ENCODE measurements around the gene PTPRN2.
"Not testable (repeated sequence)": the region's sequence is repeated elsewhere in the genome, so short reads cannot be mapped to it uniquely, and the experiment has no call there.

The PTPRN2 gene

DNA sequence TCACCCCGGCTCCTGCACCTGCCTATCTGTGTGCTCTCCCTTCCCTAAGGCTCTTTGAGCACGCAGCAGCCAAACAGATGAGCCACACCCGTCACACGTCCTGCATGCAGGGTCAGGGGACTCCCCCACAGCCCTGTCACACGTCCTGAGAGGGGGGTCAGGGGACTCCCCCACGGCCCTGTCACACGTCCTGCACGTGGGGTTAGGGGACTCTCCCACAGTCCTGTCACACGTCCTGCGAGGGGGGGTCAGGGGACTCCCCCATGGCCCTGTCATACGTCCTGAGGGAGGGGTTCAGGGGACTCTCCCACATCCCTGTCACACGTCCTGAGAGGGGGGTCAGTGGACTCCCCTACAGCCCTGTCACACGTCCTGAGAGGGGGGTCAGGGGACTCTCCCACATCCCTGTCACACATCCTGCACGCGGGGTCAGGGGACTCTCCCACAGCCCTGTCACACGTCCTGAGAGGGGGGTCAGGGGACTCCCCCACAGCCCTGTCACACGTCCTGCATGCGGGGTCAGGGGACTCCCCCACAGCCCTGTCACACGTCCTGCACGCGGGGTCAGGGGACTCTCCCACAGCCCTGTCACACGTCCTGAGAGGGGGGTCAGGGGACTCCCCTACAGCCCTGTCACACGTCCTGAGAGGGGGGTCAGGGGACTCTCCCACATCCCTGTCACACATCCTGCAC lies 211.3 kb downstream of the PTPRN2 start:
- not testable (repeated sequence) for H3K36me3 ChIP-seq (ENCODE audit: control insufficient read depth in 2 of 2, insufficient read depth in 2 of 2, low read length in 2 of 2); H3K4me3 ChIP-seq (ENCODE audit: low read length in 2 of 2); H3K27ac ChIP-seq (ENCODE audit: low read depth in 2 of 2, low read length in 2 of 2); H3K4me1 ChIP-seq (ENCODE audit: control insufficient read depth in 2 of 2, insufficient read depth in 2 of 2, low read length in 2 of 2); H3K27me3 ChIP-seq (ENCODE audit: control insufficient read depth in 2 of 2, insufficient read depth in 2 of 2, low read length in 2 of 2); H3K9me3 ChIP-seq (ENCODE audit: control insufficient read depth in 2 of 2, low read length in 2 of 2); H3K9ac ChIP-seq (ENCODE audit: low read depth in 1 of 2, low read length in 2 of 2)

- no peak overlapping the region for H3K27ac ChIP-seq (ENCODE audit: low read depth in 2 of 2, low read length in 2 of 2)
- no peaks in the 10 kb centered on the region for H3K9me3 ChIP-seq (ENCODE audit: control insufficient read depth in 2 of 2, low read length in 2 of 2)
- no peak overlapping the region for H3K4me3 ChIP-seq (ENCODE audit: low read length in 2 of 2)
- H3K4me1 ChIP-seq (ENCODE audit: control insufficient read depth in 2 of 2, insufficient read depth in 2 of 2, low read length in 2 of 2) = peaks cover 0 to 7% of the 10 kb centered on the region in 2 donors
- no peaks in the 10 kb centered on the region for H3K36me3 ChIP-seq (ENCODE audit: control insufficient read depth in 2 of 2, insufficient read depth in 2 of 2, low read length in 2 of 2)
- H3K9ac ChIP-seq (ENCODE audit: low read depth in 1 of 2, low read length in 2 of 2) = no peak overlapping the region
- H3K27me3 ChIP-seq (ENCODE audit: control insufficient read depth in 2 of 2, insufficient read depth in 2 of 2, low read length in 2 of 2) = peaks cover 0 to 3% of the 10 kb centered on the region in 2 donors
These were observed 212.6 kb downstream of the PTPRN2 start for GRCh38 chr7:158375034-158375433.

DNA sequence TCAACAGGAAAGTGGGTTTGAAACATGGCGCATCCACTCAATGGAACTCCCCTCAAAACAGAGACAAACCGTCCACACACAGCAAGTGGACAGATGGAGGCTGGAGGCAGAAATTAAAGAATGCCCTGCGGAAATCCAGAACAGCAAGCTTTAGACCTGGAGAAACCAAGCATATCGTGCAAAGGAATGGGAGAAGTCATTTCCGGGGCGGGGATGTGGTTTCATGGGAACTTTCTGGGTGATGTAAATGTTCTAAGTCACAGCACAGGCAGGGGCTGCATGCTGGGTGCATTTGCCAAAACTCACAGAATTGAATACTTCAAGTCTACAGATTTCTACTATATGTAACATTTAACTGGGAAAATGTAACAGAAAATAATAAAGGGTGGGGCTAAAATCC lies 213.0 kb downstream of the PTPRN2 start:
- Histone ChIP-seq H3K27ac (ENCODE audit: low read depth in 2 of 2, low read length in 2 of 2) (no peak overlapping the region), H3K9me3 (ENCODE audit: control insufficient read depth in 2 of 2, low read length in 2 of 2) (no peaks in the 10 kb centered on the region), H3K4me1 (ENCODE audit: control insufficient read depth in 2 of 2, insufficient read depth in 2 of 2, low read length in 2 of 2) (peaks cover 0 to 7% of the 10 kb centered on the region in 2 donors), H3K36me3 (ENCODE audit: control insufficient read depth in 2 of 2, insufficient read depth in 2 of 2, low read length in 2 of 2) (no peaks in the 10 kb centered on the region), H3K4me3 (ENCODE audit: low read length in 2 of 2) (no peak overlapping the region), H3K27me3 (ENCODE audit: control insufficient read depth in 2 of 2, insufficient read depth in 2 of 2, low read length in 2 of 2) (peaks cover 0 to 3% of the 10 kb centered on the region in 2 donors), H3K9ac (ENCODE audit: low read depth in 1 of 2, low read length in 2 of 2) (no peak overlapping the region)

- H3K36me3 ChIP-seq (ENCODE audit: control insufficient read depth in 2 of 2, insufficient read depth in 2 of 2, low read length in 2 of 2) = no peaks in the 10 kb centered on the region
- H3K4me3 ChIP-seq (ENCODE audit: low read length in 2 of 2) = no peak overlapping the region
- H3K9me3 ChIP-seq (ENCODE audit: control insufficient read depth in 2 of 2, low read length in 2 of 2) = no peaks in the 10 kb centered on the region
- peaks cover 0 to 7% of the 10 kb centered on the region in 2 donors for H3K4me1 ChIP-seq (ENCODE audit: control insufficient read depth in 2 of 2, insufficient read depth in 2 of 2, low read length in 2 of 2)
- no peak overlapping the region for H3K9ac ChIP-seq (ENCODE audit: low read depth in 1 of 2, low read length in 2 of 2)
- peaks cover 0 to 3% of the 10 kb centered on the region in 2 donors for H3K27me3 ChIP-seq (ENCODE audit: control insufficient read depth in 2 of 2, insufficient read depth in 2 of 2, low read length in 2 of 2)
- no peak overlapping the region for H3K27ac ChIP-seq (ENCODE audit: low read depth in 2 of 2, low read length in 2 of 2)
These were observed 213.5 kb downstream of the PTPRN2 start for GRCh38 chr7:158374146-158374545.

DNA sequence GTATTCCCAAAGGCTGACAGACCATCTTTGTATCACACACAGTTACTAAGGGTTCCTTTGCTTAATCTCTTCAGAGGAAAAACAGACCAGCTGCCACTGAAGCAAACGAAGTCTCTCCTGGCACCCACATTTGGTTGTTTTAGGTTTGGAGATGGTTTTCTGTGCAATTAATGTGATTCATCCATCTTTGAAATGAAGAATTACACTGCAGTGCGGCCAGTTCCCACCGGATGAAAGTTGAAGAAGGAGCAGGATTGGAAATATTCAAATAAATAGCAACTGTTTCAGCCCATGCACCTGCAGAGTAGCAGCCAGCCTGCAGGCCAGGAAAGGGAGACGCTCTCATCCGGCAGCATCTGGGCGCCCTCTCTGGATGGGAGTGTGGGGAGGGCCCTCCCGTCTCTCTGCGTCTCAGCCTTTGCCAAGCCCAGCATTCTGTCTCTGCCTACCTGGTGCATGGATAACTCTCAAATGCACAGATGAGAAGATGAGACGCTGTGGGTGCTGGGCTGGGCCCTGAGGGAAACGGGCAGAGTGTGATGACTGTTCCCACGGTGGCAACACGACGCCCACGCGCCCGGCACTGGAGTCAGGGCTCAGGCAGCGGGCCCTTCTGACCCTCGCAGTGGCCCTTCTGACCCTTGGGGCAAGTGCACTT lies 214.0 kb downstream of the PTPRN2 start:
- H3K27ac ChIP-seq (ENCODE audit: low read depth in 2 of 2, low read length in 2 of 2) = no peak overlapping the region
- H3K27me3 ChIP-seq (ENCODE audit: control insufficient read depth in 2 of 2, insufficient read depth in 2 of 2, low read length in 2 of 2) = peaks cover 0 to 3% of the 10 kb centered on the region in 2 donors

GRCh38 chr7:158372400-158373342 lies 215.0 kb downstream of the PTPRN2 start:
- H3K4me1 ChIP-seq (ENCODE audit: control insufficient read depth in 2 of 2, insufficient read depth in 2 of 2, low read length in 2 of 2) = peaks cover 0 to 6% of the 10 kb centered on the region in 2 donors
- H3K4me3 ChIP-seq (ENCODE audit: low read length in 2 of 2) = no peak overlapping the region
- H3K9ac ChIP-seq (ENCODE audit: low read depth in 1 of 2, low read length in 2 of 2) = no peak overlapping the region
- H3K27me3 ChIP-seq (ENCODE audit: control insufficient read depth in 2 of 2, insufficient read depth in 2 of 2, low read length in 2 of 2) = peaks cover 0 to 2% of the 10 kb centered on the region in 2 donors
- H3K27ac ChIP-seq (ENCODE audit: low read depth in 2 of 2, low read length in 2 of 2) = no peak overlapping the region
- H3K36me3 ChIP-seq (ENCODE audit: control insufficient read depth in 2 of 2, insufficient read depth in 2 of 2, low read length in 2 of 2) = no peaks in the 10 kb centered on the region
- no peaks in the 10 kb centered on the region for H3K9me3 ChIP-seq (ENCODE audit: control insufficient read depth in 2 of 2, low read length in 2 of 2)

More for the DNA sequence above, 214.0 kb downstream of the PTPRN2 start:
- no peaks in the 10 kb centered on the region for H3K9me3 ChIP-seq (ENCODE audit: control insufficient read depth in 2 of 2, low read length in 2 of 2)
- no peaks in the 10 kb centered on the region for H3K36me3 ChIP-seq (ENCODE audit: control insufficient read depth in 2 of 2, insufficient read depth in 2 of 2, low read length in 2 of 2)
- H3K9ac ChIP-seq (ENCODE audit: low read depth in 1 of 2, low read length in 2 of 2) = no peak overlapping the region
- no peak overlapping the region for H3K4me3 ChIP-seq (ENCODE audit: low read length in 2 of 2)
- H3K4me1 ChIP-seq (ENCODE audit: control insufficient read depth in 2 of 2, insufficient read depth in 2 of 2, low read length in 2 of 2) = peaks cover 0 to 7% of the 10 kb centered on the region in 2 donors

GRCh38 chr7:158371856-158372255 lies 215.8 kb downstream of the PTPRN2 start:
- H3K4me1 ChIP-seq (ENCODE audit: control insufficient read depth in 2 of 2, insufficient read depth in 2 of 2, low read length in 2 of 2) = peaks cover 0 to 3% of the 10 kb centered on the region in 2 donors
- no peaks in the 10 kb centered on the region for H3K36me3 ChIP-seq (ENCODE audit: control insufficient read depth in 2 of 2, insufficient read depth in 2 of 2, low read length in 2 of 2)
- H3K9me3 ChIP-seq (ENCODE audit: control insufficient read depth in 2 of 2, low read length in 2 of 2) = no peaks in the 10 kb centered on the region
- H3K9ac ChIP-seq (ENCODE audit: low read depth in 1 of 2, low read length in 2 of 2) = no peak overlapping the region
- no peak overlapping the region for H3K27ac ChIP-seq (ENCODE audit: low read depth in 2 of 2, low read length in 2 of 2)
- H3K27me3 ChIP-seq (ENCODE audit: control insufficient read depth in 2 of 2, insufficient read depth in 2 of 2, low read length in 2 of 2) = no peaks in the 10 kb centered on the region
- no peak overlapping the region for H3K4me3 ChIP-seq (ENCODE audit: low read length in 2 of 2)

DNA sequence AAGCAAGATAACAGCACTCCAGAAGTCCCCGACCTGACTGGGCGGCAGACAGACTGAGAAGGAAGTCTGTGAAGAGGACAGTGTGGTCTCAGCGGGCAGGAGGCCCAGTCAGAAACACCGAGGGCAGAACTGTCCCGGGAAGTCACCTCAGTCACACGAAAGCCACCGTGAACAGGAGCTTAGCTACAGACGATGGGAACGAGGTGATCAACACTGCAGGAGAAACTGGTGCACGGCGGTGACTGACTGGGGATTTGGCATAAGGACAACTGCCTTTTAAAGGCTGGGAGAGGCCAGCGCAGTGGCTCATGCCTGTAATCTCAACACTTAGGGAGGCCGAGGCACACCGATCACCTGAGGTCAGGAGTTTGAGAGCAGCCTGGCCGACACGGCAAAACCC lies 217.8 kb downstream of the PTPRN2 start:
- H3K27ac ChIP-seq (ENCODE audit: low read depth in 2 of 2, low read length in 2 of 2) = no peak overlapping the region
- H3K9me3 ChIP-seq (ENCODE audit: control insufficient read depth in 2 of 2, low read length in 2 of 2) = no peaks in the 10 kb centered on the region
- H3K4me1 ChIP-seq (ENCODE audit: control insufficient read depth in 2 of 2, insufficient read depth in 2 of 2, low read length in 2 of 2) = no peaks in the 10 kb centered on the region
- no peaks in the 10 kb centered on the region for H3K36me3 ChIP-seq (ENCODE audit: control insufficient read depth in 2 of 2, insufficient read depth in 2 of 2, low read length in 2 of 2)
- H3K4me3 ChIP-seq (ENCODE audit: low read length in 2 of 2) = no peak overlapping the region
- no peaks in the 10 kb centered on the region for H3K27me3 ChIP-seq (ENCODE audit: control insufficient read depth in 2 of 2, insufficient read depth in 2 of 2, low read length in 2 of 2)
- H3K9ac ChIP-seq (ENCODE audit: low read depth in 1 of 2, low read length in 2 of 2) = no peak overlapping the region

DNA sequence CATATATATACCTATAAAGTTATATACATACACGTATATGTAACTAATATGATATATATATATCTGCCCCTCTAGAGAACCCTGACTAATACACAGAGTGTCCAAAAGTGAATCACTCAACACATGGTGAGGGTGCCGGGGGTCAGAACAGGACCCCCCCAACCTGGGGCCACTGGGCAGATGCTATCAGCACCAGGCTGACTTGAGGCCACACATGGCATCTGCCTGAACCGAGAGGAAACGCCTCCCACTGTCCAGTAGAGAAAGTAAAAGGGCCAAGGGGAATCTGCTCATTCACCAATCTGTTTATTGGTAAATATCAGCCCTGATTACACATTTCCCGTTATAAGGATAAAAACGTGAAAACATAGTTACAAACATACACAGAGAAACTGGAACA lies 218.3 kb downstream of the PTPRN2 start:
- H3K4me1 ChIP-seq (ENCODE audit: control insufficient read depth in 2 of 2, insufficient read depth in 2 of 2, low read length in 2 of 2) = no peaks in the 10 kb centered on the region
- no peak overlapping the region for H3K27ac ChIP-seq (ENCODE audit: low read depth in 2 of 2, low read length in 2 of 2)
- no peaks in the 10 kb centered on the region for H3K27me3 ChIP-seq (ENCODE audit: control insufficient read depth in 2 of 2, insufficient read depth in 2 of 2, low read length in 2 of 2)
- no peaks in the 10 kb centered on the region for H3K9me3 ChIP-seq (ENCODE audit: control insufficient read depth in 2 of 2, low read length in 2 of 2)
- no peak overlapping the region for H3K9ac ChIP-seq (ENCODE audit: low read depth in 1 of 2, low read length in 2 of 2)
- no peak overlapping the region for H3K4me3 ChIP-seq (ENCODE audit: low read length in 2 of 2)
- no peaks in the 10 kb centered on the region for H3K36me3 ChIP-seq (ENCODE audit: control insufficient read depth in 2 of 2, insufficient read depth in 2 of 2, low read length in 2 of 2)

DNA sequence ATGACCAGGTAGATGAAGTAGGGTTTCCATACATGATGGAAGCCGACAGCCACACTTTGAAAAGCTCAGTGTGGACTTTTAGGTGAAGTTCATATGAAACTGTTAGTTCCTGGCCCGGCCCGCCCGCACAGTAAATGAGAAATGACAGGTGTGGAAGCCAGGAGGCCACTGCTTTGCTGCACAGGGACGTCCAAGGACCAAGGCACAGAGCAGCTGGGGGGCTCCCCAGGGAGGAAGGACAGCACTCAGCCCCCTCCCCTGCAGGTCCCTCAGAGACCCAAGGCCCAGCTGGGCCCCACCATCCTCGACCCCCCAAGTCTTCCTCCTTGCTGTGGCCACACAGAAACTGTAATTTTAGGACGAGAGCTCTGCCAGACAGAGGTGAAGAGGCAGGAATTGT lies 219.2 kb downstream of the PTPRN2 start:
- no peaks in the 10 kb centered on the region for H3K27me3 ChIP-seq (ENCODE audit: control insufficient read depth in 2 of 2, insufficient read depth in 2 of 2, low read length in 2 of 2)
- H3K4me1 ChIP-seq (ENCODE audit: control insufficient read depth in 2 of 2, insufficient read depth in 2 of 2, low read length in 2 of 2) = no peaks in the 10 kb centered on the region
- H3K27ac ChIP-seq (ENCODE audit: low read depth in 2 of 2, low read length in 2 of 2) = no peak overlapping the region

More for the DNA sequence above, 219.2 kb downstream of the PTPRN2 start:
- Histone ChIP-seq H3K36me3 (ENCODE audit: control insufficient read depth in 2 of 2, insufficient read depth in 2 of 2, low read length in 2 of 2) (no peaks in the 10 kb centered on the region), H3K9ac (ENCODE audit: low read depth in 1 of 2, low read length in 2 of 2) (no peak overlapping the region), H3K9me3 (ENCODE audit: control insufficient read depth in 2 of 2, low read length in 2 of 2) (no peaks in the 10 kb centered on the region), H3K4me3 (ENCODE audit: low read length in 2 of 2) (no peak overlapping the region)
